Putamen (tissue), 1 donor: ENCODE results near the gene RAD18.

Experiments
- DNase-seq: peaks from one replicate; pipeline ENCODE4 v3.0.0-alpha.2; 2016; ENCODE audit warnings: low spot score

Gene RAD18

DNA sequence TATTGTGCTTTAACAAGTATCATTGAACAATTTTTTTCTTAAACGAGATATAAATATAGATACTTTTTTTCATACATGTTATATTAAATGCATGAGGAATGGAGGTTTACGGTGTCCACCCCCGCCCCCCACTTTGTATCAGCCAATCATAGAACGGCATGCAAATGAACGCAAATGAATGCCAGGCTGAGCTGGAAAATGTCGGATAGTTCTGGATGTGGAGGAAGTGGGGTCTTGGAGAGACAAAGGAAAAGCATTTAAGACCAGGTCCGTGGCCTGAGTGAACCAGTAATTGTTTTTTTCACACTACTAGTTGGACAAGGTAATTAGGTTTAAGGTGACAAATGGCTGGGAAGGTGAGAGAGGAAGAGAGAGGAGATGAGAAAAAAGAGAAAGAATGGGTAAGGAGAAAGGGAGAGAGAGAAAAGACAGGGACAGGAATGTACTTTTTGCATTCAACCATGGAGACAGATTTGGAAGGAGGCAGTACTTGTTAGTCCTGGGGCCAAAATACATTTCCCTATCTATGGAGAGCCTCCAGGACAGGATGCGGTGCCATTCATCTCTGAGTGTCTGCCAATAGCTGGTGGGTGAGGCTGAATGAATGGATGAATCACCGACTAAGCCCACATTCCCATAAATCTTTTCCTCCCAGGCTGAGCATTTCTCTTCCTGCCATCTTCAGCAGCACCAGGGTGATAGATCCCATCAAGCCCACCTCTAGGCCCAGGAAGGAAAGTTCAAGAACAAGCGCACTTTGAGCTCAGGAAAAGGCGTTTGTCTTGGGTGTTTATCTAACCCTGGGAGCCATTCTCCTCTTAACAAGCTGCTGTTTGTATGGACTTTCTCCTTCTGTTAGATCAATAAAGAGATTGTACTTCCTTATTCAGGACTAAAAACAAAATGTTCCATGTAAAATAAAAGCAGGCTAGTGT lies 1.4 kb upstream of the RAD18 start:
- no peak for DNase-seq

GRCh38 chr3:8962226-8962861 lies 928 bp downstream of the RAD18 start:
- DNase-seq = no peak

GRCh38 chr3:8959668-8960067 lies 3.6 kb downstream of the RAD18 start:
- no peak for DNase-seq

GRCh38 chr3:8954938-8955763 lies 8.1 kb downstream of the RAD18 start:
- DNase-seq = no peak

GRCh38 chr3:8953313-8953712 lies 10.0 kb downstream of the RAD18 start:
- no peak for DNase-seq

DNA sequence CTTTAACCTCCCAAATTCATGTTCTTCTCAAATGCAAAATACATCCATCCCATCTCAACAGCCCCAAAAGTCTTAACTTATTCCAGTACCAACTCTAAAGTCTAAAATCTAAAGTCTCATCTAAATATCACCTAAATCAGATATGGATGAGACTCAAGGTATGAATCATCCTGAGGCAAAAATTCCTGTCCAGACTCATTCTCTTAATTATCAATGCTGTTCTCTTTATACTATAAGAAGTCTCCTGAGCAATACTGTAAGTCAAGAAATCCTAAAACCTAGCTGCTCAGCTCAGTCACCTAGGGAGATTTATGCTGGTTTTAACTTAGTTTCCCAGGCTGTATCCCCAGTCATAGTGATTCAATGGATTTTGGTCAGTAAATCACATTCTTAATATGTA lies 11.1 kb downstream of the RAD18 start:
- no peak for DNase-seq

DNA sequence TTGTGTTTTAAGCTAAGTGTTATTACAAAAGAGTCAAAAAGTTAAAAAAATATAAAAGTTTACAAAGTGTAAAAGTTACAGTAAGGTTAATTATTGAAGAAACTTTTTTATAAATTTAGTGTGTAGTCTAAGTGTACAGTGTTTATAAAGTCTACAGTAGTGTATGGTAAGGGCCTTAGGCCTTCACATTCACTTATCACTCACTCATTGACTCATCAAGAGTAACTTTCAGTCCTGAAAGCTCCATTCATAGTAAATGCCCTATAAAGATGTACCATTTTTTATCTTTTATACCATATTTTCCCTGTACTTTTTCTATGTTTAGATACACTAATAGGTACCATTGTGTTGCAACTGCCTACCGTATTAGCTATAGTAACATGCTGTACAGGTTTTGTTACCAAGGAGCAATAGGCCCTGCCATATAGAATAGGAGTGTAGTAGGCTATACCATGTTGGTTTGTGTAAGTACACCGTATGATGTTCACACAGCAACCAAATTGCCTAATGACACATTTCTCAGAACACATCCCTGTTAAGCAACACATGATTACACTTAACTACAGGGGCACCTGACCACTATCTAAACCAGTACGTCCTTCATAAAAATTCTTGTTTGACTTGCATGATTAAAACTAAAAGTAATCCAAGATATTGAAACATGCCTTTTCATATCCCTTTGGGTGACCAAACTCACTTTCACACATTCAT lies 17.2 kb downstream of the RAD18 start:
- DNase-seq = no peak

- no peak for DNase-seq
Measured at GRCh38 chr3:8942746-8943488, 20.4 kb downstream of the RAD18 start.

- no peak for DNase-seq
Measured at GRCh38 chr3:8942115-8942514, 21.2 kb downstream of the RAD18 start.

- no peak for DNase-seq
Measured at GRCh38 chr3:8938021-8938420, 25.3 kb downstream of the RAD18 start.

GRCh38 chr3:8937064-8938020 lies 25.9 kb downstream of the RAD18 start:
- DNase-seq = no peak

- no peak for DNase-seq
Measured at GRCh38 chr3:8932507-8932906, 30.8 kb downstream of the RAD18 start.

DNA sequence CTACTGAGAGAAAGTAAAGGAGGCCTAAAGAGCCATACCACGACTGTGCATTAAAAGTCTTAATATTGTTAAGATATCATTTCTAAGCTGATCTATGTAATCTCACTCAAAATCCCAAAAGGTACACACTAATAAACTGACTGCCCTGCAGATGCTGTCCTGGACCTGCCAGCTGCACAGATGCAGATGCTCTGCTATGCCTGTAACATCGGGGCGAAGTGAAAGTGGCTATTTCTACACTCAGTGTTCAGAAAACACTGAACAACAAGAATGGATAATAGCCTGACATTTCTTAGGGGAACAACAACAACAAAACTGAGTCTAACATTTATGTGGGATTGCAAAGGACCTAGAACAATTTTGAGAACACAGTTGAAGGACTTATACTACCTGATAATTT lies 31.9 kb downstream of the RAD18 start:
- no peak for DNase-seq

GRCh38 chr3:8929860-8930259 lies 33.4 kb downstream of the RAD18 start:
- DNase-seq = no peak

DNA sequence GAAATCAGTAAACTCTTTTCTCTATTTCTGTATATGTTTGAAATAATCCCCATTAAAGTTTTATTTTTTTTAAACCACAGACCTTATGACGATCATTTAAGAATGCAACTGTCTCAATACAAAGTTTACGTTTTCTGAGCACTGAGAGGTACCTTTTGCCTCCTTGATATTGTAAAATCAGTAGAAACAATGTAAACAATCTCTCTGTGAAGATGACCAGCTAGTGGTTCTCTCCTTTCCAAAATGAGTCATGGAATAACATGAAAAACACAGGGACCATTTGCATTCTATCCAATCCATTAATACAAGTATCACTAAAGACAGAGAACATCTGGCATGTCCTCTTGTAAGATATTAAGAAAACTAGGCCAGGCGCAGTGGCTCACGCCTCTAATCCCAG lies 48.8 kb downstream of the RAD18 start:
- DNase-seq = no peak

DNA sequence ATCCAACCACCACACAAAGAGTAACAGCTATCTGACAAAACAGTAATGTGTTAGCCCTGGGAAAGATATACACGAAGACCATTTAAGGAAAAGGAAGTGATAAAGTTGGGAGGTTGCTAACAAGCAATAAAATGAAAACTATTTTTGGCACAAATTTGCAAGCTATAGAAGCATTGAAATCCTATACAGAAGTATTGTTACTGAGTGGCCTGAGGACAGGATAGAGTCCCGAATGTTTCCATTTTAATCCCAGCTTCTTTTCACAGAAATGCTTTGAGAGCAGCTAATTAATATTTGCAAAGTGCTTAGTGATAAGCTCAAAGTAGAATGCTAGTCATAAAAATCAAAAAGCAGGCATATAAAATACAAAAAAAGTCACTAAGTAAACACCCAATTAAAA lies 51.5 kb downstream of the RAD18 start:
- DNase-seq = no peak

- no peak for DNase-seq
Measured at GRCh38 chr3:8909160-8909559, 54.1 kb downstream of the RAD18 start.

DNA sequence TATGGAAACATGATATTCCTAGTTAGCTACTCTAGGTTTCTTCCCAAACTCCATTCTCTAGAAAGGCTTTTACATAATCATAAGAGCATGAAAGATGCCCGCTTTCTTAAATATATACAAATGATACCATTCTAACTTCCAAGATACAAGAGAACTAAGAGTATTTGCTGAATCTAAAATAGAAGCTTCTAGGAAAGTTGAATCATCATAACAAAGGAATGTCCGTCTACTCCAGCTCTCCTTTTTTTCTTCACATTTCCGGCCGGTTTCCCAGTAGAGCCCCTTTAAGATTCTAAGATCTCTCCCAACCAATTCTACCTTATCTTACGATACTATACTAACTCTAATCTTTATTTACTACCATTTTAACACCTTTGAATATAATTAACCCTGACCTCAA lies 60.1 kb downstream of the RAD18 start:
- DNase-seq = no peak

GRCh38 chr3:8900869-8901268 lies 62.4 kb downstream of the RAD18 start:
- no peak for DNase-seq

- DNase-seq = no peak
Measured at GRCh38 chr3:8899876-8900460, 63.3 kb downstream of the RAD18 start.
